GM21423 (cell line): ENCODE results near the gene PAQR6.
"Not testable (repeated sequence)": the region's sequence is repeated elsewhere in the genome, so short reads cannot be mapped to it uniquely, and the experiment has no call there.

Experiments
- ATAC-seq: cut with Tn5 transposase; IDR thresholded peaks from one replicate; pipeline ENCODE4 v1.9.1; 2021; ENCODE audit warnings: mild to moderate bottlenecking, moderate library complexity; ENCODE audit not compliant: unreplicated experiment

The PAQR6 gene

DNA sequence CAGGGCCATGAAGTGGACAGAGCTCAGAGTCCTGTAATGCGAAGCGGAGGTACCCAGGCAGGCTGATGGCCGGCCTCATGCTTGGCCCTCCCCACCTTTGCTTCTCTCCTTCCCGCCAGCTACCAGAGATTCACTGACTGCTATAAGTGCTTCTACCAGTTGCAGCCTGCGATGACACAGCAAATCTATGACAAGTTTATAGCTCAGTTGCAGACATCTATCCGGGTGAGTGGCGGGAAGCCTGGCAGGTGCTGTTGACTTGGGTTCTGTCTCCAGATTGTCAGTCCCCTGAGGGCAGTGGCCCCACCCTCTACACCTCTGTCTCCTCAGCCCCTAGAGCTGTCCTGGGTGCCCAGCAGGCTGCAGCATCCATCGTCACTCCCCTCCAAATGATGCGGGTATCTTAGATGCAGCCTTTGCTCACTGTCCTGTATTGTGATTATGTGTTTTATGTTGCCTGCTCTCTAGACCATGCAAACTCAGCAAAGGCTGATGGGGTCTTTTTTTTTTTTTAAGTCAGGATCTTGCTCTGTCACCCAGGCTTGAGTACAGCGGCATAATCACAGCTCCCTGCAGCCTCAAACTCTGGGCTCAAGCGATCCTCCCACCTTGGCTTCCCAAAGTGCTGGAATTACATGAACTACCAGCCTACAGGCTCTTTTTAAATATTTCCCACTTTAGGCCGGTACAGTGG is 15.5 kb downstream of the PAQR6 start:
- no peak for ATAC-seq

DNA sequence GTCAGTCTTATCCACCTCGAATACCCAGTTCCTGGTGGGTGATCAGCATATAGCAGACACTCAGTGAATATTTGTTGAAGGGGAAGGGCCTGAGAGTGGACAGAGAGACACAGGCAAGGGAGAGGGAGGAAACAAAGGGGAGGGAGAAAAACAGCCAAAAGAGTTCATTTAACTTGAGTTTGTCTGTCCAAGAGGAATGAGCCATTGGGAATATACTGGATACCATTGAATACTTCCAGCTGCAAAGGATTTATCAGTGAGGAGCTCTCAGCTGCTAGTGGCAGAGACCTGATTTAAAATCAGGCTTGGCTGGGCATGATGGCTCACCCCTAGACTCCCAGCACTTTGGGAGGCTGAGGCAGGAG is 17.4 kb downstream of the PAQR6 start:
- ATAC-seq, result no peak

GRCh38 chr1:156229809-156230472 is 17.9 kb downstream of the PAQR6 start:
- no peak for ATAC-seq

DNA sequence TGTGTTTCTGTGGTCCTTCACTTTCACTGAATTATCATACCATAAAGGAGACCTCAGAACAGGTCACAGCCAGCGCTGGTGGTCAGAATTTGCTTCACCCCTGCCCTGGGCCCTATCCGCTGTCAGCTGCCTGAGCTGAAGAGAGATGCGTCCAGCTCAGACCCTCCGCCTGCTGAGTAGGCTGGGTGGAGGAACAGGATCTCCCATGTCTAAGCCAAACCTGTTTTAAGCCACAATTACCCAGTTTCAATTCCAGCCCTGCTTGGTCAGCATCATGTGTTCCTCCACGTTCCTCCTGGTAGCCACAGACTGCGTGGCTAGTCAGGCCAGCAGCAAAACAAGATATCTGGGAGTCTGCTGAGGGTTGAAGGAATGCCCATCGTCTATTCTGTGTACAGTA is 19.4 kb downstream of the PAQR6 start:
- ATAC-seq, result no peak

- ATAC-seq, result no peak
Observed at GRCh38 chr1:156226782-156227181, 21.1 kb downstream of the PAQR6 start.

GRCh38 chr1:156226116-156226538 is 21.7 kb downstream of the PAQR6 start:
- ATAC-seq, result peak; percentile 62

GRCh38 chr1:156225677-156226014 is 22.2 kb downstream of the PAQR6 start:
- no peak for ATAC-seq

DNA sequence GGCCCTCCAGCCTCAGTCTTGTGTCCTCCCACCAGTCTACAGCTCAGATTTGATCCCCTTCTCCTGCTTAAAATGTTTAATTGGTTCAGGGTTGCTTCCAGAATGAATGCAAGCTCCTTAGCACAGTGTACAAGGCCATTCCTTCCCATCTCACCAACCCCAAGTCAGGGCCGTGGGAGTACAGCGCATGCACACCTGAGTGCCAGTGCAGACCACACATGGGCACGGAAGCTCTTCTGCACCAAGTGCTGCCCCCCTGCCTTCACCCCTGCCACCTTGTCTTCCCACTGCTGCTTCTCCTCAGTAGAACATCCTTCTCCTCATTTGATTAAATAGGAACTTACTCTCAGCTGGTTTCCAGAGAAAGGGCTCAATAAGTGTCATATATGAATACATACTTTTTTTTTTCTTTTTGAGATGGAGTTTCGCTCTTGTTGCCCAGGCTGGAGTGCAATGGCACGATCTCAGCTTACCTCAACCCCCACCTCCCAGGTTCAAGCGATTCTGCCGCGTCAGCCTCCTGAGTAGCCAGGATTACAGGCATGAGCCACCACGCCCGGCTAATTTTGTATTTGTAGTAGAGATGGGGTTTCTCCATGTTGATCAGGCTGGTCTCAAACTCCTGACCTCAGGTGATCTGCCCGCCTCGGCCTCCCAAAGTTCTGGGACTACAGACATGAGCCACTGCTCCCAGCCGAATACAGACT is 25.7 kb downstream of the PAQR6 start:
- no peak for ATAC-seq

DNA sequence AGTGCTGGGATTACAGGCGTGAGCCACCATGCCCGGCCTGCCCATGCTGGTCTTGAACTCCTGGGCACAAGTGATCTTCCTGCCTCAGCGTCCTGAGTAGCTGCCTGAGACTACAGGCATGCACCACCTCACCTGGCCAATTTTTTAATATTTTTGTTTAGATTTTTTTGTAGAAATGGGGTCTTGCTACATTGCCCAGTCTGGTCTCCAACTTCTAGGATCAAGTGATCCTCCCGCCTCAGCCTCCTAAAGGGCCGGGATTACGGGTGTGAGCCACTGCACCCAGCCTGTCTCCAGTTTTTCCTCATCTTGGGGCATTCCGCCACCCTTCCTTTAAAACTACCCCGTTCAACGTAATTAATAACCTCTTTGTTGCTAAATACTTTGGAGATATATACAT is 27.6 kb downstream of the PAQR6 start:
- ATAC-seq, result no peak

GRCh38 chr1:156217871-156218270 is 30.0 kb downstream of the PAQR6 start:
- ATAC-seq, result no peak

DNA sequence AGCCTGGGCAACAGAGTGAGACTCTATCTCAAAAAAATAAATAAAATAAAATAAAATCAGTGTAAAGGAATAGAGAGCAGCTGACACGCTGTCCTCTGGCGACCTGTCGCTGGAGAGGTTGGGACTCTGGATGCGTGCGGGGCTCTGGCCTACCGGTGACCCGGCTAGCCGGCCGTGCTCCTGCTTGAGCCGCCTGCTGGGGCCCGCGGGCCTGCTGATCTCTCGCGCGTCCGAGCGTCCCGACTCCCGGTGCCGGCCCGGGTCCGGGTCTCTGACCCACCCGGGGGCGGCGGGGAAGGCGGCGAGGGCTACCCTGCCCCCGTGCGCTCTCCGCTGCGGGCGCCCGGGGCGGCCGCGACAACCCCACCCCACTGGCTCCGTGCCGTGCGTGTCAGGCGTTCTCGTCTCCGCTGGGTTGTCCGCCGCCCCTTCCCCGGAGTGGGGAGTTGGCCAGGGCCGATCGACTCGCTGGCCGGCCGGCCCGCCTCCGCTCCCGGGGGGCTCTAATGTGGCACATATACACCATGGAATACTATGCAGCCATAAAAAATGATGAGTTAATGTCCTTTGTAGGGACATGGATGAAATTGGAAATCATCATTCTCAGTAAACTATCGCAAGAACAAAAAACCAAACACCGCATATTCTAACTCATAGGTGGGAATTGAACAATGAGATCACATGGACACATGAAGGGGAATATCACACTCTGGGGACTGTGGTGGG is 31.3 kb downstream of the PAQR6 start:
- not testable (repeated sequence) for ATAC-seq

DNA sequence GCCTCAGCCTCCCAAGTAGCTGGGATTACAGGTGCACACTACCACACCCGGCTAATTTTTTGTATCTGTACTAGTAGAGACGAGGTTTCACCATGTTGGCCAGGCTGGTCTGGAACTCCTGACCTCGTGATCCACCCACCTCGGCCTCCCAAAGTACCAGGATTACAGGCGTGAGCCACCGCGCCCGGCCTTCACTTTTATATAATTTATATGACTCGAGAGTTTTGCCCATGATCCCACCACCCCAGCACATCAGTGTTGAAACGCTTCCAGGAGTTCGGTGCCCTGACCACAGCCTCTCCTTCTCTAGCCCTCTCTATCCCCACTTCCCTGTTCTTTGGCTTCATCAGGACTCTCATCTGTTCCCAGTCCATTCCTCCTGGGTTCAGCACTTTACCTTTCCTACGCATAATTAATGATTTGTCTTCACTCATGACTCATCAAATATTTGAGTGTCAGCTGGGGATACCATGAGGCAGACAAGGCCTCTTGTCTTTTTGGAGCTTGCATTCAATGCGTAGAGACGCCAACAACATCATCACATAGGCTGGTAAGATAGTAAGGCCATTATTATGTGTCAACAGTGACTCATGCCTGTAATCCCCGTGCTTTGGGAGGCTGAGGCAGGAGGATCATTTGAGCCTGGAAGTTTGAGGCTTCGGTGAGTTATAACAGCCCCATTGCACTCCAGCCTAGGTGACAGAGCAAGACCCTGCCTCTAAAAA is 33.7 kb downstream of the PAQR6 start:
- ATAC-seq, result no peak

DNA sequence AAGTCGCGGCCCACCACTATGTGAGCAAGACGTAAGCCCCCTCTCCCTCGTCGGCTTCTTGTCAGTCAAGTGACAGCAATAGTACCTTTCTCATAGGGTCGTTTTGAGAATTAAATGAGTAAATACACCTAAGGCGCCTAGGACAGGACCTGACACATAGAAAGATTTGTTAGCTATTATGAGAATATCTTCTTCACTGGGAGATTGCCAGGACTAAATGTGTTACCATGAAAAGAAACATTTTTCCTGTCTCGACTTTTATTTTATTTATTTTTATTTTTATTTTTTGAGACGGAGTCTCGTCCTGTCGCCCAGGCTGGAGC is 34.3 kb downstream of the PAQR6 start:
- no peak for ATAC-seq

DNA sequence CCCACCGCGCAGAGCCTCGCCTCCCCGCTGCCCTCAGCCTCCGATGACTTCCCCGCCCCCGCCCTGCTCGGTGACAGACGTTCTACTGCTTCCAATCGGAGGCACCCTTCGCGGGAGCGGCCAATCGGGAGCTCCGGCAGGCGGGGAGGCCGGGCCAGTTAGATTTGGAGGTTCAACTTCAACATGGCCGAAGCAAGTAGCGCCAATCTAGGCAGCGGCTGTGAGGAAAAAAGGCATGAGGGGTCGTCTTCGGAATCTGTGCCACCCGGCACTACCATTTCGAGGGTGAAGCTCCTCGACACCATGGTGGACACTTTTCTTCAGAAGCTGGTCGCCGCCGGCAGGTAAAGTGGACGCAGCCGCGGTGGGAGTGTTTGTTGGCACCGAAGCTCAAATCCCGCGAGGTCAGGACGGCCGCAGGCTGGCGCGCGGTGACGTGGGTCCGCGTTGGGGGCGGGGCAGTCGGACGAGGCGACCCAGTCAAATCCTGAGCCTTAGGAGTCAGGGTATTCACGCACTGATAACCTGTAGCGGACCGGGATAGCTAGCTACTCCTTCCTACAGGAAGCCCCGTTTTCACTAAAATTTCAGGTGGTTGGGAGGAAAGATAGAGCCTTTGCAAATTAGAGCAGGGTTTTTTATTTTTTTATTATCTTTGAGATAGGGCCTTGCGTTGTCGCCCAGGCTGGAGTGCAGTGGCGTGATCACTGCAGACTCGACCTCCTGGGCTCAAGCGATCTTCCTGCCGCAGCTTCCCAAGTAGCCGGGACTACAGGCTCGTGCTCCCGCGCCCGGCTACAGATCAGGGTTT is 34.8 kb downstream of the PAQR6 start, which contains the start of gene PMF1:
PMF1 (plus strand) TSS at position 175 of the 811 bp plus-strand sequence; CDS start at position 184, 9 bp downstream.
- peak; percentile 87 for ATAC-seq

GRCh38 chr1:156212130-156212529 is 35.7 kb downstream of the PAQR6 start:
- no peak for ATAC-seq

GRCh38 chr1:156211243-156211642 is 36.6 kb downstream of the PAQR6 start:
- no peak for ATAC-seq

- no peak for ATAC-seq
Observed at GRCh38 chr1:156204686-156205085, 43.2 kb downstream of the PAQR6 start.

GRCh38 chr1:156203331-156203730 is 44.5 kb downstream of the PAQR6 start:
- ATAC-seq, result no peak

DNA sequence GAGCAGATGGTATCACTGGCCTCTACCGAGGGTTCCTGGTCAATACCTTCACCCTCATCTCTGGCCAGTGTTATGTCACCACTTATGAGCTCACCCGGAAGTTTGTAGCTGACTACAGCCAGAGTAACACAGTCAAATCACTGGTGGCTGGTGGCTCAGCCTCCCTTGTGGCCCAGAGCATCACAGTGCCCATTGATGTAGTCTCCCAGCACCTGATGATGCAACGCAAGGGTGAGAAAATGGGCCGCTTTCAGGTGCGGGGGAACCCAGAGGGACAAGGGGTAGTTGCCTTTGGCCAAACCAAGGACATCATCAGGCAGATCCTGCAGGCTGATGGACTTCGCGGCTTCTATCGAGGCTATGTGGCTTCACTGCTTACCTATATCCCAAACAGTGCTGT is 47.8 kb downstream of the PAQR6 start:
- no peak for ATAC-seq

DNA sequence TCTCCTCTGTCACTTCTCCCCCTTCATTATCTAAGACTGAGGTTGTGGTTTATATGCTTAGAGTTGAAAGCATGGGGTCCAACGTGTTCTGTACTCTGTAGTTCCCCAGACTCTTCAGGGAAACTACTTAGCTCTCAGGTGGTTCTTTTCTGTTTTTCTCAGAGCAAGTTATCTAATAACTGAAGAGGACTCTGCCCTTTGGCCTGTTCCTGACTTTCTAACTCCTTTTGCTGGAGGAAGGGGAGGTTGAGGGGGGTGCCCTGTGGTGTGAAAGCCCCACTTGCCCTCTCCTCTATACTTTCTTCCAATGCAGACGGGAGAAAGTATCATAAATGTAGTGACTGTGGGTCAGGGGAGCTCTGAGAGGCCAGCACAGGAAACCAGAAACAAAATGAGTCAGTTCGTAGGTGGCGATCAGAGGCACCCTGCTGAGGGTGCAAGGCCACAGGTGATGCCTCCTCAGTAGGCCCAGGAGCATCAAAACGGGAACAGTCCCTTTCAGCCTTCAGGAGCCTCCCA is 49.0 kb downstream of the PAQR6 start:
- no peak for ATAC-seq
